Measurements from ENCODE around the gene GCSAM.

Gene GCSAM

GRCh38 chr3:112072387-112073060 lies 60.5 kb downstream of the GCSAM start:
- DNase-seq (ENCODE audit: low spot score) = peak; percentile 69

Data from CD4-positive, alpha-beta T cell treated with Interleukin-15 for 4 hours (primary cell).